Endothelial cell of umbilical vein (primary cell): Measurements from ENCODE around the gene S100A10. TPM values are rescaled to one million over a fixed set of nuclear protein-coding genes. Genes with fewer than 3 reads are reported as not detected.

Experiments used
- BruUV-seq: library from RNA; stranded (reverse); fragments of 400-500 nt; replicated peaks from 2 replicates; lab custom pipeline; 2021; lab: Mats Ljungman, UMichigan
- CTCF ChIA-PET: fragments of 300-600, 350-600 bp; sonication (Branson Sonifier 250); formaldehyde crosslinking; loops from one replicate; lab custom pipeline; 2021; ENCODE audit warnings: antibody characterized with exemption, inconsistent platforms; lab: Charles Lee
- POLR2A ChIA-PET: fragments of 300-600, 350-600 bp; sonication (Branson Sonifier 250); formaldehyde crosslinking; loops from one replicate; lab custom pipeline; 2021; ENCODE audit warnings: antibody characterized with exemption, inconsistent platforms; lab: Charles Lee
- DNase-seq: peaks from one replicate; pipeline ENCODE4 v3.0.0-alpha.2; 2011; ENCODE audit warnings: low read depth, low spot score
- FAIRE-seq: peaks from 2 replicates; lab custom pipeline; 2011; peaks lifted over from hg19 to GRCh38; lab: Jason Lieb, UNC
- H2AFZ ChIP-seq: 2 replicates; pipeline ENCODE4 v1.6.0; 2012; ENCODE audit warnings: low read depth, low read length, control low read depth, inconsistent platforms
- H3K27ac ChIP-seq: 2 replicates; pipeline ENCODE4 v1.5.1; 2011; ENCODE audit warnings: low read depth, mild to moderate bottlenecking, control low read depth, low read length, moderate library complexity; ENCODE audit not compliant: insufficient read depth
- H3K27me3 ChIP-seq, 2 experiments: 2 replicates each; pipeline versions ENCODE4 v1.6.0 to v1.6.1; 2011; ENCODE audit warnings: low read length in 2 of 2, mixed read lengths in 1 of 2; ENCODE audit not compliant: control insufficient read depth in 2 of 2, insufficient read depth in 2 of 2
- H3K36me3 ChIP-seq, 2 experiments: 2 replicates in 1 of 2; 3 replicates in 1 of 2; pipeline ENCODE4 v1.5.1; 2011; ENCODE audit warnings: low read length in 2 of 2, mild to moderate bottlenecking in 1 of 2, moderate library complexity in 1 of 2; ENCODE audit not compliant: control insufficient read depth in 2 of 2, insufficient read depth in 2 of 2; ENCODE audit errors: extremely low read depth in 1 of 2
- H3K4me1 ChIP-seq: 3 replicates; pipeline ENCODE4 v1.5.1; 2011; ENCODE audit warnings: mild to moderate bottlenecking, low read length; ENCODE audit not compliant: control insufficient read depth, insufficient read depth; ENCODE audit errors: extremely low read depth
- H3K4me2 ChIP-seq: 2 replicates; pipeline ENCODE4 v1.6.1; 2011; ENCODE audit warnings: low read length, control low read depth, mixed read lengths; ENCODE audit not compliant: insufficient read depth
- H3K4me3 ChIP-seq, 3 experiments: fragments of 200-600 bp in 1 of 3; sonication (generic), shearing (Covaris generic) in 1 of 3; replicated peaks in 1 of 3; 2 replicates each; pipeline ENCODE4 v1.5.1; 2011 to 2016; ENCODE audit warnings: control low read depth in 3 of 3, low read length in 3 of 3, mild to moderate bottlenecking in 2 of 3, inconsistent platforms in 1 of 3, low read depth in 1 of 3, moderate library complexity in 1 of 3; ENCODE audit not compliant: insufficient read depth in 1 of 3
- H3K79me2 ChIP-seq: 2 replicates; pipeline ENCODE4 v1.6.0; 2012; ENCODE audit warnings: low read length, inconsistent platforms; ENCODE audit not compliant: control insufficient read depth, insufficient read depth
- H3K9ac ChIP-seq: replicated peaks from 2 replicates; pipeline ENCODE3; 2011; ENCODE audit warnings: low read length, control low read depth; ENCODE audit not compliant: insufficient read depth; ENCODE audit errors: extremely low read depth
- H3K9me1 ChIP-seq: replicated peaks from 3 replicates; pipeline ENCODE4 v1.6.0; 2011; ENCODE audit warnings: mild to moderate bottlenecking, low read length; ENCODE audit not compliant: control insufficient read depth, insufficient read depth; ENCODE audit errors: extremely low read depth
- H3K9me3 ChIP-seq: replicated peaks from 2 replicates; pipeline ENCODE4 v1.5.1; 2012; ENCODE audit warnings: low read length, inconsistent platforms; ENCODE audit not compliant: control insufficient read depth, insufficient read depth
- H4K20me1 ChIP-seq: replicated peaks from 2 replicates; pipeline ENCODE3; 2011; ENCODE audit warnings: mild to moderate bottlenecking, low read length; ENCODE audit not compliant: control insufficient read depth, insufficient read depth; ENCODE audit errors: extremely low read depth
- EZH2 ChIP-seq: IDR thresholded peaks from 2 replicates; pipeline ENCODE4 v1.6.1; 2012; ENCODE audit warnings: borderline replicate concordance, low read depth, mild to moderate bottlenecking, moderate library complexity, low read length, inconsistent platforms; ENCODE audit not compliant: severe bottlenecking
- JUN ChIP-seq: IDR thresholded peaks from 2 replicates; pipeline ENCODE4 v1.6.1; 2011; ENCODE audit warnings: borderline replicate concordance, low read depth; ENCODE audit not compliant: insufficient read length, insufficient read depth
- MYC ChIP-seq: IDR thresholded peaks from one replicate; pipeline ENCODE4 v1.6.1; 2011; ENCODE audit warnings: mild to moderate bottlenecking, low read depth, low read length
- POLR2A ChIP-seq: IDR thresholded peaks from 2 replicates; pipeline ENCODE4 v1.6.1; 2012; ENCODE audit warnings: low read depth, mild to moderate bottlenecking, control low read depth, low read length
- POLR2AphosphoS5 ChIP-seq: IDR thresholded peaks from 2 replicates; pipeline ENCODE4 v1.6.1; 2012; ENCODE audit warnings: low read depth, mild to moderate bottlenecking, control low read depth, low read length, moderate library complexity; ENCODE audit not compliant: insufficient read depth
- dilution Hi-C: fragments of 300-500 bp; cut with MboI; formaldehyde crosslinking; loops from one replicate; pipeline ENCODE4 v1.15.0; 2019; ENCODE audit warnings: low sequenced_read_pairs; ENCODE audit not compliant: extremely low pct_ligation_motif_present
- intact Hi-C: fragments of 100-400 bp; cut with micrococcal nuclease; formaldehyde crosslinking; loops from one replicate; pipeline ENCODE4 v1.10.0; 2022
- polyA plus RNA-seq, 4 experiments: library from polyadenylated mRNA; depleted of rRNA in 3 of 4; stranded (reverse) in 3 of 4; unstranded in 1 of 4; fragments of >200 nt; gene quantifications; 2 replicates each; pipeline versions ENCODE4 v1.2.1 to v1.2.3, GENCODE V29; 2011 to 2012; ENCODE audit warnings: missing spikeins in 1 of 4
- total RNA-seq: library from RNA; stranded (reverse); gene quantifications from 2 replicates; pipeline ENCODE4 v1.2.3, GENCODE V29; 2021
- TF ChIP-seq, protein P1 (sequence below): IDR thresholded peaks from 2 replicates; pipeline ENCODE4 v1.6.1; 2011; ENCODE audit not compliant: insufficient read depth, insufficient read length

Gene S100A10
- total and polyA plus RNA-seq, 2 donors (not counting 3 experiments of a cell fraction or from before 2014, with no cell fraction given): 76.8 to 779 TPM

DNA sequence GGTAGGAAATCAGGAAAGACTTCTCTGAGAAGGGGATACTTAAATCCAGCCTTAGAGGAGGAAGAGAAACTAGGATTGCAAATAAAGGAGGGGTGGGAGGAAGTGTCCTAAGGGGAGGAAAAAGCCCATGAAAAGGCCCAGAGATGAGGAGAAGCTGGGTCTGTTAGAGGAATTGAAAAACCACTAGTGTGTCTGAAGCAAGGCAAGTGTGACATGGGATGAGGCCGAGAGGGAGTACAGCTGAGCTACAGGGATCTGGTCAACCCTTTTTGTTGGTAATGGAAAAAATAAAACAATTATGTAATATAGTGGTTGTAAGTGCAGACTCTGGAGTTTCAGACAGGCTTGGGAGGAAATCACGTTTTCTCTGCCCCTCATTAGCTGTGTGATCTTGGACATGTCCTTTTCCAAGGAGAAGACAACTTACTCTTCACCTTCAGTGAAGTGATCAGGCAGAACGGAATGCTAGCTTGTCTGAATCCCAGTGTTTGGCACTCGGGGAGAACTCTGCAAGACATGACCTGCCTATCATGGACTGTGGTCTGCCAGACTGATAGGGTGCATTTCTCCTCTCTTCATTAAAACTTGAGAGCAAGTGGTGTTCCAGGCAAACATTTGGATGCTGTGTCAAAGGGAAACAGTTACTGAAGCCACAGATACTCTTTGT lies 7.4 kb upstream of the S100A10 start:
- no peak overlapping the region for H3K9ac ChIP-seq
- POLR2A ChIA-PET: interaction anchor here (1.2 to 1.3 kb wide), 2 partner anchors 92 to 113 kb away, joined by 3 read pairs; partner anchors contain the start of gene THEM4

DNA sequence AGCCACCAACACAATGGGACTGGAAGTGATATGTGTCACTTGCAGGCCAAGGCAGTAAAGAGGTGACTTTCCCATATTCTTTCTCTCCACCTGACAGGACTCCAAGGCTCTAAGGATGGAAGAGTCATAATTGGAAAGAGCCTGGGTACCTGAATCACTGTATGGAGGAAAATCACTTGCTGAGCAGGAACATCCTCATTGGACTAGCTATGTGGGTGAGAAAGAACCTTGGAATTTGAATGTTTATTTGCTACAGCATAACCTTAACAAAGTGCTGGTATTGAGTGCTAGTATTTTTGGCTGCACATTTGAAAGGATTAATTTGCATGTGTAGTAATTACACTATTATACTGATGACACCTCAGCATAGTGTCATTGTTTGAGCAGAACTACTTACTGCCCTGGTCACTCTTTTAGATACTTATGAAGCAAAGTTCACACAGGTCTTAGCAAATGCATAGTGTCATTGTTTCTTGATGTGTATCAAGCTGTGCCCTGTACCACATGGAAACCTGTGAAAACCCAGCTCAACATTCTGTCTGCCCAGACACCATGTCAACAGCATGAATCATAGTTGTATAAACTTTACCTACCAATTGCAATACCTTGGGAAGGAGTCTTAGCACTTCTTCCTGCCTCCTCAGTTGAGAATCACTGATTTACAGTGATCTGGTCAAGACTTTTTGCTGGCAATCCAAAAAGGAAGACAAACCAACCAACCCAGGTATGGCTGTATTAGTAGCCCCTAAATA lies 5.1 kb upstream of the S100A10 start:
- FAIRE-seq (no peak), DNase-seq (no peak)
- H3K27me3 ChIP-seq: peaks cover 10% of the 10 kb centered on the region in 2 experiments
- no peak overlapping the region for H3K4me3 ChIP-seq
- no peak overlapping the region for H3K4me2 ChIP-seq
- no peak overlapping the region for H2AFZ ChIP-seq
- intact Hi-C loops: no loop called here
- dilution Hi-C loops: no loop called here
- no peak overlapping the region for H3K9ac ChIP-seq
- H3K4me1 ChIP-seq: peaks cover 9% of the 10 kb centered on the region
- no peaks in the 10 kb centered on the region for H4K20me1 ChIP-seq
- no TSS peak for BruUV-seq
- ChIA-PET POLR2A (no interaction called here), CTCF (interaction anchor here (1.3 to 19.6 kb wide), 7 partner anchors 10 to 109 kb away, joined by 3 to 572 read pairs (median 7); partner anchors contain the start of gene THEM4)
- no peaks in the 10 kb centered on the region for H3K9me3 ChIP-seq
- H3K36me3 ChIP-seq: no peaks in the 10 kb centered on the region
- H3K79me2 ChIP-seq: no peaks in the 10 kb centered on the region
- TF ChIP-seq POLR2A (no peak), MYC (no peak), POLR2AphosphoS5 (no peak), JUN (no peak), EZH2 (no peak)
- TF ChIP-seq, protein P1, sequence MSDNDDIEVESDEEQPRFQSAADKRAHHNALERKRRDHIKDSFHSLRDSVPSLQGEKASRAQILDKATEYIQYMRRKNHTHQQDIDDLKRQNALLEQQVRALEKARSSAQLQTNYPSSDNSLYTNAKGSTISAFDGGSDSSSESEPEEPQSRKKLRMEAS: no peak
- H3K9me1 ChIP-seq: no peaks in the 10 kb centered on the region
- H3K27ac ChIP-seq: no peak overlapping the region

More for the DNA sequence above, 7.4 kb upstream of the S100A10 start:
- DNase-seq: no peak
- Histone ChIP-seq H3K79me2 (no peaks in the 10 kb centered on the region), H4K20me1 (no peaks in the 10 kb centered on the region), H3K27ac (no peak overlapping the region), H3K4me1 (no peaks in the 10 kb centered on the region), H2AFZ (peak overlapping the region; percentile 19), H3K4me3 (no peak overlapping the region), H3K27me3 (peaks cover 24 to 28% of the 10 kb centered on the region in 2 experiments), H3K36me3 (no peaks in the 10 kb centered on the region), H3K4me2 (no peak overlapping the region), H3K9me3 (no peaks in the 10 kb centered on the region), H3K9me1 (no peaks in the 10 kb centered on the region)
- dilution Hi-C loops: loop anchor here (25.0 kb wide), 1 partner anchor 89 kb away; the partner anchor contains the start of gene THEM4
- no TSS peak for BruUV-seq
- TF ChIP-seq POLR2A: no peak
- TF ChIP-seq JUN: no peak
- CTCF ChIA-PET: interaction anchor here (0.8 to 19.6 kb wide), 48 partner anchors 8 to 557 kb away, joined by 3 to 572 read pairs (median 5); partner anchors contain the start of genes MRPL9, S100A10, S100A11 and TDRKH
- intact Hi-C loops: loop anchor here (1.0 kb wide), 4 partner anchors 33 to 407 kb away; no protein-coding TSS in a partner anchor
- FAIRE-seq: no peak
